GM21825 (cell line): ENCODE results near the gene ZNHIT3.

Source experiments
- ATAC-seq: cut with Tn5 transposase; IDR thresholded peaks from one replicate; pipeline ENCODE4 v1.9.1; 2021; ENCODE audit warnings: mild to moderate bottlenecking, moderate library complexity; ENCODE audit not compliant: unreplicated experiment

Gene ZNHIT3

GRCh38 chr17:36545077-36545464, 58.6 kb downstream of the ZNHIT3 start:
- ATAC-seq: no peak
